Mesodermal cell (in vitro differentiated cells): Measurements from ENCODE around the gene ZNF835.

Experiments used
- H3K27ac ChIP-seq: 2 replicates; pipeline ENCODE4 v1.7.0; 2013; ENCODE audit warnings: mild to moderate bottlenecking, low read depth, low read length, moderate library complexity; ENCODE audit not compliant: severe bottlenecking
- H3K36me3 ChIP-seq: 2 replicates; pipeline ENCODE4 v1.7.1; 2013; ENCODE audit warnings: mild to moderate bottlenecking, low read length, moderate library complexity; ENCODE audit not compliant: control insufficient read depth, insufficient read depth
- H3K4me1 ChIP-seq: one replicate; pipeline ENCODE4 v1.7.1; 2013; ENCODE audit warnings: mild to moderate bottlenecking, low read length; ENCODE audit not compliant: insufficient read depth, control insufficient read depth, poor library complexity, severe bottlenecking
- H3K4me3 ChIP-seq: 2 replicates; pipeline ENCODE4 v1.7.0; 2013; ENCODE audit warnings: low read length, control low read depth, mild to moderate bottlenecking; ENCODE audit not compliant: insufficient read depth, poor library complexity, severe bottlenecking; ENCODE audit errors: extremely low read depth
- H3K9me3 ChIP-seq: 2 replicates; pipeline ENCODE4 v1.7.1; 2013; ENCODE audit warnings: mild to moderate bottlenecking, low read length, moderate library complexity; ENCODE audit not compliant: control insufficient read depth
- whole genome bisulfite sequencing, 2 experiments: methylation state at CpG; one replicate each; pipeline ENCODE4 v1.1.5; 2013; ENCODE audit warnings: missing lambda C conversion rate in 2 of 2; ENCODE audit not compliant: insufficient coverage in 2 of 2; 5-methylcytosine and 5-hydroxymethylcytosine counted together

Gene ZNF835

DNA sequence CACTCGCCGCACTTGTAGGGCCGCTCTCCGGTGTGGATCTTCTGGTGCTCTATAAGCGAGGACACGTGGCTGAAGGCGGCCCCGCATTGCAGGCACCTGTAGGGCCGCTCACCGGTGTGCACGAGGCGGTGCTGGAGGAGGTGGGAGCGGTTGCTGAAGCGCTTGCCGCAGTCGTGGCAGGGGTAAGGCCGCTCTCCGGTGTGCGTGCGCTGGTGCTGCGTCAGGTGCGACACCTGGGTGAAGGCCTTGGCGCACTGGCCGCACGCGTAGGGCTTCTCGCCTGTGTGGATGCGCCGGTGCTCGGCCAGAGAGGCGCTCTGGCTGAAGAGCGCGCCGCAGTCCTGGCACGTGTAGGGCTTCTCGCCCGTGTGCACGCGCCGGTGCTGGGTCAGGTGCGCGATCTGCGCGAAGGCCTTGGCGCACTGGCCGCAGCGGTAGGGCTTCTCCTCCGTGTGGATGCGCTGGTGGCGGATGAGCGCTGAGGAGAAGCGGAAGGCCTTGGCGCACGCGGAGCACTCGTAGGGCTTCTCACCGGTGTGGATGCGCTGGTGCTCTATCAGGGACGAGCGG, 7.5 kb downstream of the ZNF835 start:
- 92 to 97% methylated on average over 53 to 59 of the region's 60 CpGs for WGBS, 2 experiments
- Histone ChIP-seq H3K36me3 (no peaks in the 10 kb centered on the region), H3K4me1 (no peaks in the 10 kb centered on the region), H3K27ac (no peak overlapping the region), H3K9me3 (peaks cover 50% of the 10 kb centered on the region), H3K4me3 (no peak overlapping the region)

DNA sequence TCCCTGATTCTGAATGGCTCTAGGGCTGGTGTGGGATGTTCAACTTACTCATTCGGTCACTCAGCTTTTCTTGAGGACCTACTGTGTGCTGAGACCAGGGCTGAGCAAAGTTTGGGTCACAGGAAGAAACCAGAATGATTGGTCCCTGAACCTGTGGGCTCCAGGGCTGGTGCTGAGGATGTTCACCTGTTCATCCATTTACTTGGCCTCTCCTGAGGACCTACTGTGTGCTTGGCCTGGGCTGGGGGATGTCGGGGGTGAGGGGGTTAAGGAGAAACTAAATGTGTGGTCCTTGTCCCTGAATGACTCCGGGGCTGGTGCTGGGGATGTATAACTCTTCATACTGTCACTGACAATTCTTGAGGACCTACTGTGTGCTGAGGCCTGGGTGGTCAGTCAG, 10.3 kb downstream of the ZNF835 start:
- H3K36me3 ChIP-seq = no peaks in the 10 kb centered on the region
- no peak overlapping the region for H3K27ac ChIP-seq
- H3K4me3 ChIP-seq = no peak overlapping the region
- H3K4me1 ChIP-seq = no peaks in the 10 kb centered on the region
- H3K9me3 ChIP-seq = peaks cover 39% of the 10 kb centered on the region
- WGBS, 2 experiments = 69 to 80% methylated on average over 1 of the region's 3 CpGs

DNA sequence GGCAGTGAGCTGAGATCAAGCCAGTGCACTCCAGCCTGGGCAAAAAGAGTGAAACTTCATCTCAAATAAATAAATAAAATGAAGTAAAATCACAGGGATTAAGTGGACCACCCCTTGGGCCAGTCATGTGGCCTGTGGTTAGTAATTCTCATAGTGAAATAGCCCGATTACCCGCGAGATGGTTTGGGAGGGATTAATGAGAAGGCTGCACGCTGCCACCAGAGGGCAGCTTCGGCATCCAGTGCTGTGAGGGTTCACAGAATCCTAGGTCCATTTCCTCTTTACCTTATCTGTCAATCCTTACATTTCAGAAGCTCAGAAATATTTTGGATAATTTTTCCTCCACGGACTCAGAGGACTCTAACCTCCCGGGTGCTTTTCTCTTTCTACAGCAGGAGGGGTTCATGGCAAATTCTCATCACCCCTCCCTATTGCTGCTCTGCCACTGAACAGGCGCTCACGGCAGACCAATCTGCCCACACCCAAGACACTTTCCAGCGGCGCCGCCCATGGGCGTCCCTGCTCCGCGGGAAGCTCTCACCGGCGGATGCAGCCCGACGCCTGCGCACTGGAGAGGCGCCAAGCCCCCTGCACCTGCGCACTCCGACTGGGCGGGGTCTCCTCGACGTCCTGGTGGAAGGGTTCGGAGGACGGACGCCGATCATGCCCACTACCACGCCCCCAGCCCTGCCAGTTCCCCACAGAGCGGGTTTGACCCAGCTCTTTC, 11.0 kb downstream of the ZNF835 start:
- H3K36me3 ChIP-seq = no peaks in the 10 kb centered on the region
- 92 to 93% methylated on average over 27 to 28 of the region's 32 CpGs for WGBS, 2 experiments
- no peaks in the 10 kb centered on the region for H3K4me1 ChIP-seq
- H3K4me3 ChIP-seq = no peak overlapping the region
- H3K9me3 ChIP-seq = peaks cover 37% of the 10 kb centered on the region
- H3K27ac ChIP-seq = no peak overlapping the region

DNA sequence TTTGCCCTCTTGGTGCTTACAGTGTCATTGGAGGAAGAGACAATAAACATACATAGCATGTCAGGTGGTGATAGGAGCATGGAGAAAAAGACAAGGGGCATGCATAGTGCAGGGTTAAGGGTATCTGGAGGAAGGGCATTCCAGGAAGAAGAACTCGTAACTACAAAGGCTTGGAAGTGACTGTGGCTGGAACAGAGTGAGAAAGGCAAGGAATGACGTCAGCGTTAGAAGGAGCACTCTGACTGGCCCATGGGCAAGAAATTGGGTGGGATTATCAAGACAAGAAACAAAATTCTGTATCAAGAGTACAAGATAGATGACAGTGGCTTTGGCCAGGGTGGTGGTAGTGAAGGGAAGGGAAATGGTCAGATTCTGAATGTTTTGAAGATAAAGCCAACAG, 17.4 kb downstream of the ZNF835 start:
- Histone ChIP-seq H3K4me1 (no peaks in the 10 kb centered on the region), H3K36me3 (no peaks in the 10 kb centered on the region), H3K27ac (no peak overlapping the region), H3K9me3 (peaks cover 39% of the 10 kb centered on the region), H3K4me3 (no peak overlapping the region)
- WGBS, 2 experiments = 82 to 89% methylated on average over 3 of the region's 3 CpGs

DNA sequence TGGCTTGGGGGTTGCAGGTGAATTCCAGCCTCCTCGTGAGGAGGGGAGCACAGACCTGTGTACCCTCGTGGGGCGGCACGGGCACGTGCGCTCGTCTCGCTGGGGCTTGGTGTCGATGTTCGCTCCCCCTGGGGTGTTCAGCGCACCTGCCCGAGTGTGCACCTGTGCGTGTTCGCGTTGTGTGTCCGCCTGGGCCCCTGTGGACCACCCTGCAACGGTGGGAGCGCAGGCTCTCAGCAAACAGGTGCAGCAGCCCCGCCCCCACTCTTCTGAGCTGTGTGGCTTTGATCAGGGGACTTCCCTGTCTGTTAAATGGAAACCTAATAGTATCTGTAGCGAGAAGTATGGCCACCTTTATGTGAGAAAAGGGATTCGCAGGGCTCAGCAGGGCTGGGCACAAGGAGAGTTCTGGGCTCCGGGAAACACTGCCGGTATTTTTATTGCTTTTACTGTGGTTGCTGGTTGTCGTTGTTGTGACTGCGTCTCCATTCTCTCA, 28.0 kb downstream of the ZNF835 start:
- Histone ChIP-seq H3K36me3 (no peaks in the 10 kb centered on the region), H3K4me1 (no peaks in the 10 kb centered on the region), H3K9me3 (peaks cover 65% of the 10 kb centered on the region), H3K4me3 (no peak overlapping the region), H3K27ac (no peak overlapping the region)
- 80 to 90% methylated on average over 9 to 21 of the region's 25 CpGs for WGBS, 2 experiments

DNA sequence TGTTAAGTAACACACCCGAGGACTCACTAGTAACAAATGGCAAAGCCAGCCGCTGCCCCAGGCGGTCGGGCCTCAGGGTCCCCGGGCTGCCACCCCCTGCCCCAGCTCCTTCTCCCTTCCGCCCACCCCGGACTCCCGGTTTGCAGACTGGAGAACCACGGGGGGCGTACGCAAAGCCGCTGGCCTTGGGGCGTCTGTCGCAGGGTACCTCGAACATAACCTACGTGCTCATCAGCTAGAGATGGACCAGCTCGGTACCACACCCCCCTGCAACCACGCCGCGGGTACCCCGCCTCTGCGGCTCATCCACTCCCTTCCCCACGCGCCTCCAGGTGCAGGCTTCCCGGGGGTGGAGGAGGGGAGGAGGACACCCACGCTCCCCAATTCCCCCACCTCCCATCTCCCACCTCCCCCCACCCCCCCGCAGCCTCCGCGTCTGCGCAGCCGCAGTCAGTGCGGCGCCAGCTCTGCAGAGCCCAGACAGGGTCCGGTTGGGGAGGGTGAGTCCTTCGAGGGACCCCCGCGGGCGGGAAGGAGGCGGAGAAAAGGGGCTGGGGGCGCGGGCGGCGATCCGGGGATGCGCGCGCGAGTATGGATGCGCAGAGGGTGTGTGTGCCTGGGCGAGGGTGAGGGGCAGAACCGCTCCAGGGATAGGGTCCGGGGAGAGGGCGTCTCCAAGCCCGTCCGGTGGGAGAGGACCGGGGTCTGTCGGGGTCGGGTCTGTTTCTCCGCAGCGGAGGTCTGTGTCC, 28.7 kb downstream of the ZNF835 start, which contains the start of gene SMIM17:
TSS of gene SMIM17 (plus strand) at position 449 of the 749 bp plus-strand sequence. CDS start 2,509 bp downstream, outside the sequence.
- Histone ChIP-seq H3K9me3 (peaks cover 65% of the 10 kb centered on the region), H3K27ac (no peak within 1 kb of the TSS), H3K36me3 (no peaks in the 10 kb centered on the region), H3K4me3 (no peak within 1 kb of the TSS), H3K4me1 (no peaks in the 10 kb centered on the region)
- WGBS, 2 experiments = 94% methylated on average over 41 to 49 of the region's 60 CpGs

DNA sequence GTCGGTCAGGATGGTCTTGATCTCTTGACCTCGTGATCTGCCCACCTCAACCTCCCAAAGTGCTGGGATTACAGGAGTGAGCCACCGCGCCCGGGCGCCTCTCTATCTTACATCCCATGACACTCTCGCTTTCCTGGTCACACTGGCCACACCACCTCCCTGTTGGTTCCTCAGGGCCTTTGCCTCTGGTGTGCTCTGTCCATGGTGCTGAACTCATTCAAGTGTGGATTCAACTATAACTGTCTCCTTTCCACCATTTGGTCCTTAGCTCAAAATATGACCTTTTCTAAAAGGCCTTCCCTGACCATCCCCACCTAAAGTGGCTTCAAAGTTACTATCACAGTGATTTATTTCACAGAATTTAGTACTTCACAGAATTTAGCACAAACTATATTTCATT, 32.3 kb downstream of the ZNF835 start:
- Histone ChIP-seq H3K4me3 (no peak overlapping the region), H3K9me3 (peaks cover 68% of the 10 kb centered on the region), H3K36me3 (no peaks in the 10 kb centered on the region), H3K27ac (no peak overlapping the region), H3K4me1 (no peaks in the 10 kb centered on the region)
- WGBS, 2 experiments = 86 to 92% methylated on average over 7 of the region's 7 CpGs

DNA sequence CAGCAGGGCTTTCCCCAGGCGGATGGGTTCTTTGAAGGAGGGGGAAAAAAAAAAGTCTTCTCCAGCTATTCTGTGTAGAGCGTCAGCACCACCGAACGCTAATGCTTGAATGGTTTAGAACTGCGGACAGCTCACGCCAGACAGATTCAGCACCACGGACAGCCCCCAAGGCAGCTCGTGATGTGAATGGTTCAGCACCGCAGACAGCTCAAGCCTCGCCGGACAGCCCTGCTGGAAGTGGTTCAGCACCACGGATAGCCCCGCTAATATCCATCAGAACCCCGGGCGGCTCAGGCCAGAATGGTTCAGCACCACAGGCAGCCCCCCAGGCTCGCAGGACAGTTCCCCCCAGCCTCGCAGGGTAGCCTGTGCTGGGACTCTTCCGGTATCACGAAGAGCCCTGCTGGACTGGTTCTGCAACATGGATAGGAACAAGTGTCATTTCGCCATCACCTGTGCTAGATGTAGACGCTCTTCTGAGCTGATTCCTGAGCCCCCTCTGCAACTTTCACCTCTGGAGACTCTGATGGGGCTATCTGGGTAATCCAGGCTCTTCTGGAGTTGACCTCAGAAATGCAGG, 33.5 kb downstream of the ZNF835 start:
- 41 to 42% methylated on average over 20 to 21 of the region's 21 CpGs for WGBS, 2 experiments
- Histone ChIP-seq H3K4me1 (no peaks in the 10 kb centered on the region), H3K36me3 (no peaks in the 10 kb centered on the region), H3K4me3 (no peak overlapping the region), H3K9me3 (peaks cover 69% of the 10 kb centered on the region), H3K27ac (no peak overlapping the region)

DNA sequence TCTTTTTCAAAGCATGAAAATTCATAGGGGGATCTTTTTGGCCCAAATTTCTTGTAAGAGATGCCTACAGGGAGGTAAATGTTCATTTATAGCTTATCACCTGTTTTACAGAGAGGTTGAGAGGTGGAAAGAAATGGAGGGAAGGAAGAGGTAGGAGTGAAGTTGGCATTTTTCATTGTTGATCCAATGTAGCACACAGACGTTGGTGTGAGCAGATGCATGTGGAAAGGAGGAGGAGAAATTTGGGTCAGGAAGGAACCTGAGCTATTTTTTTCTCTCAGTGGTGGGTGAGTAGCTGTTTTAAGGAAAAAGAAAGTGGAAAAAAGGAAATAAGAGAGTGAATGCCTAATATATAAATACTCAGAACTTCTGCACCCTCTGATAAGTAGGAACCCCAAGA, 38.5 kb downstream of the ZNF835 start:
- Histone ChIP-seq H3K36me3 (no peaks in the 10 kb centered on the region), H3K4me3 (no peak overlapping the region), H3K9me3 (peaks cover 71% of the 10 kb centered on the region), H3K27ac (no peak overlapping the region), H3K4me1 (no peaks in the 10 kb centered on the region)
- 30 to 38% methylated on average over 1 of the region's 1 CpG for WGBS, 2 experiments

DNA sequence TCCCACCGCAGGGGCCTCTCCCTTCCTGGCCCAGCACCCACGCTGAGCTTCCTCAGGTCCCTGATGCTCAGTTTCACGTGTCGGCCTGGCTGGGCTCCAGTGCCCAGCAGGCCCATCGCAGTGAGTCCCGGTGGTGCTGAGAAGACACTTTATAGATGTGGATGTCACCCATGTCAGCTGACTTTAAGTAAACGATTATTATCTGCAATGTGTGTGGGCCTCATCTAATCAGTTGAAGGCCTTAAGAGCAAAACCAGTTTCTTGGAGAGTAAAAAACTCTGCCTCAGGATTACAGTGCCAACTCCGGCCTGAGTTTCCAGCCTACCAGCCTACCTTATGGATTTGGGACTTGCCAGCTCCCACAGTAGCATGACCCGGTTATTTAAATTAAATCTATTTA, 45.8 kb downstream of the ZNF835 start:
- Histone ChIP-seq H3K4me3 (no peak overlapping the region), H3K9me3 (peaks cover 36% of the 10 kb centered on the region), H3K36me3 (peaks cover 45% of the 10 kb centered on the region), H3K27ac (no peak overlapping the region), H3K4me1 (no peaks in the 10 kb centered on the region)
- 93 to 100% methylated on average over 4 to 7 of the region's 9 CpGs for WGBS, 2 experiments
